Muscle layer of colon (tissue), 2 donors: ENCODE data around the gene COA6.

Experiments
- H3K27ac ChIP-seq: one replicate; pipeline ENCODE4 v1.7.0; 2013; ENCODE audit warnings: low read depth, mild to moderate bottlenecking, low read length, moderate library complexity
- H3K27me3 ChIP-seq, 2 donors: one replicate each; pipeline ENCODE4 v1.7.0; 2013; ENCODE audit warnings: low read length in 2 of 2, mild to moderate bottlenecking in 2 of 2; ENCODE audit not compliant: insufficient read depth in 2 of 2, control insufficient read depth in 1 of 2
- H3K36me3 ChIP-seq: one replicate; pipeline ENCODE4 v1.7.0; 2013; ENCODE audit warnings: mild to moderate bottlenecking, low read length; ENCODE audit not compliant: insufficient read depth
- H3K4me1 ChIP-seq: one replicate; pipeline ENCODE4 v1.7.0; 2013; ENCODE audit warnings: mild to moderate bottlenecking, low read length; ENCODE audit not compliant: insufficient read depth
- H3K4me3 ChIP-seq, 2 donors: one replicate each; pipeline ENCODE4 v1.7.0; 2013; ENCODE audit warnings: low read length in 2 of 2, low read depth in 1 of 2, mild to moderate bottlenecking in 1 of 2, moderate library complexity in 1 of 2
- H3K9ac ChIP-seq: one replicate; pipeline ENCODE4 v1.7.0; 2013; ENCODE audit warnings: low read length
- H3K9me3 ChIP-seq: one replicate; pipeline ENCODE4 v1.7.0; 2013; ENCODE audit warnings: mild to moderate bottlenecking, low read length
- donor health status: abdominal sarcoma.
- donor health status: Adenocarcinoma of cecum.

The COA6 gene

DNA sequence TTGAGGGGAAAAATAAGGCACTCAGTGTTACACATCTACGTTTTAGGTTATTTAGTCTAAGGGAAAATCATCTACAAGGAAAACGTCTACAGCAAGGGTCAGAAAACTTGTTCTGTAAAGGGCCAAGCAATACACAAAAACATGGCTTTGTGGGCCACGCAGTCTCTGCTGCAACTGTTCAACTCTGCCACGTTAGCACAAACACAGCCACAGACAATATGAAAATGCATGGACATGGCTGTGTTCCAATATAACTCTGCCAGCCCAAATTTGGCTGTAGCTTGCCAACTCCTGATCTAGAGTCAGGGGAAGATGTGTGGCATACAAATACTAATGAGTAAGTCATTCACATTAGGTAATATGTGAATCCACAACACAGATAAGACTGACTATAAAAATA, 40.7 kb downstream of the COA6 start:
- Histone ChIP-seq H3K27me3 (no peaks in the 10 kb centered on the region), H3K36me3 (no peaks in the 10 kb centered on the region), H3K9ac (no peak overlapping the region), H3K4me1 (no peaks in the 10 kb centered on the region), H3K4me3 (no peak overlapping the region), H3K9me3 (no peaks in the 10 kb centered on the region), H3K27ac (no peak overlapping the region)

GRCh38 chr1:234427950-234428646, 54.8 kb downstream of the COA6 start:
- H3K27ac ChIP-seq: no peak overlapping the region
- no peaks in the 10 kb centered on the region for H3K4me1 ChIP-seq
- no peaks in the 10 kb centered on the region for H3K9me3 ChIP-seq
- H3K4me3 ChIP-seq: no peak overlapping the region
- peaks cover 24% of the 10 kb centered on the region for H3K36me3 ChIP-seq
- no peak overlapping the region for H3K9ac ChIP-seq
- no peaks in the 10 kb centered on the region for H3K27me3 ChIP-seq

DNA sequence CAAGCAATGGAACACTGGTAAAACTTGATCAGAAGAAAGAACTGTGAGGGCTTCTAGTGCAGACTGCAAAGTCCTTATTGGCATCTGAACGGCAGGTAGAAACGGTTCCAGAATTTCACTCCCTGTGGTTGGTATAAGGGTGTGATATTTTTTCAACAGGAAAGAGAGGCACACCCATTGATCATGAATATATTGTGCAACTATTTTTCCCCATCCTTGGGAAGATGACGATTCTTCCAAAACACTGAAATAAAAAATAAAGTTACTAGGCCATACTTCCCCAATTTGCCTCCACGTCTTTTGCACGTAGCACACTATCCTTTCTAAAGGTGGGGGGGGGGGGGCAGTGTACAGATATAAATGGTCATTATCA, 56.2 kb downstream of the COA6 start:
- Histone ChIP-seq H3K4me3 (no peak overlapping the region), H3K4me1 (no peaks in the 10 kb centered on the region), H3K9me3 (no peaks in the 10 kb centered on the region), H3K9ac (no peak overlapping the region), H3K36me3 (peaks cover 15% of the 10 kb centered on the region), H3K27ac (no peak overlapping the region), H3K27me3 (no peaks in the 10 kb centered on the region)

GRCh38 chr1:234430691-234431090, 57.4 kb downstream of the COA6 start:
- no peaks in the 10 kb centered on the region for H3K9me3 ChIP-seq
- no peak overlapping the region for H3K4me3 ChIP-seq
- no peak overlapping the region for H3K9ac ChIP-seq
- peaks cover 13% of the 10 kb centered on the region for H3K36me3 ChIP-seq
- H3K4me1 ChIP-seq: no peaks in the 10 kb centered on the region
- H3K27me3 ChIP-seq: no peaks in the 10 kb centered on the region
- H3K27ac ChIP-seq: no peak overlapping the region

DNA sequence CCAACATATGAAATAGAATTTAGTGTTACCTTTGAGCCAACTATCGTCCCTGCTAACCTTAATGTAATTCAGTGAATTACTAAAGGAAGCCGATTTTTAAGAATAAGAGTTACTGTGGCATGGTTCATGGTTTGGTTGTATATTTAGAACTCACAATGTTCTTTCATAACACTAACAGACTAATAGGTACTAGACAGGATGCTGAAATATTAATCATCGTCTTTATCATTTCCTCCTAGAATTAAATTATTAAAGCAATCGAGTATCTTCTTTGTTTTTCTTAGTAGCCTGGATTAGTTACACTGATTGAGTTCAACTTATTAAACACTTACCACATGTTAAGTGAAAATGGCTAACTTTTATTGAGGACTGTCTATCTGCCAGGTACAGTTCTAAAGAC, 58.0 kb downstream of the COA6 start:
- Histone ChIP-seq H3K36me3 (peaks cover 13% of the 10 kb centered on the region), H3K4me1 (no peaks in the 10 kb centered on the region)

GRCh38 chr1:234433563-234434285, 60.5 kb downstream of the COA6 start:
- no peaks in the 10 kb centered on the region for H3K27me3 ChIP-seq
- H3K4me1 ChIP-seq: no peaks in the 10 kb centered on the region
- no peaks in the 10 kb centered on the region for H3K9me3 ChIP-seq
- H3K36me3 ChIP-seq: peaks cover 10% of the 10 kb centered on the region
- H3K27ac ChIP-seq: no peak overlapping the region
- no peak overlapping the region for H3K9ac ChIP-seq
- H3K4me3 ChIP-seq: no peak overlapping the region

More for the DNA sequence above, 58.0 kb downstream of the COA6 start:
- Histone ChIP-seq H3K9ac (no peak overlapping the region), H3K9me3 (no peaks in the 10 kb centered on the region), H3K27ac (no peak overlapping the region), H3K4me3 (no peak overlapping the region), H3K27me3 (no peaks in the 10 kb centered on the region)
